Heart right ventricle (tissue), 16 donors: Measurements from ENCODE around the gene IFIT1. TPM values are rescaled to one million over a fixed set of nuclear protein-coding genes. Genes with fewer than 3 reads are reported as not detected.

Experiments used
- ATAC-seq, 8 donors: fragments of 200-7000 bp; cut with Tn5 transposase; one replicate each; pipeline ENCODE4 v1.9.1; 2020; ENCODE audit warnings: mild to moderate bottlenecking in 8 of 8, moderate library complexity in 8 of 8, moderate number of reproducible peaks in 1 of 8
- DNase-seq, 2 donors: peaks; one replicate each; pipeline ENCODE4 v3.0.0-alpha.2; 2020
- H3K27ac ChIP-seq, 10 donors: fragments of 200-600 bp; sonication (generic) in 2 of 10; one replicate each; pipeline versions ENCODE4 v1.5.0 to v1.8.0; 2020 to 2022; ENCODE audit warnings: mild to moderate bottlenecking in 3 of 10
- H3K27me3 ChIP-seq, 7 donors: fragments of 200-600 bp; one replicate each; pipeline ENCODE4 v1.8.0; 2021 to 2022; ENCODE audit warnings: mild to moderate bottlenecking in 2 of 7
- H3K36me3 ChIP-seq, 9 donors: fragments of 200-600 bp; sonication (generic) in 1 of 9; one replicate each; pipeline versions ENCODE4 v1.5.0 to v1.8.0; 2020 to 2022; ENCODE audit warnings: mild to moderate bottlenecking in 2 of 9
- H3K4me1 ChIP-seq, 9 donors: fragments of 200-600 bp; sonication (generic) in 1 of 9; one replicate each; pipeline versions ENCODE4 v1.5.0 to v1.8.0; 2020 to 2022; ENCODE audit warnings: mild to moderate bottlenecking in 4 of 9
- H3K4me3 ChIP-seq, 10 donors: fragments of 200-600 bp; sonication (generic) in 2 of 10; one replicate each; pipeline versions ENCODE4 v1.5.0 to v1.8.0; 2020 to 2022; ENCODE audit warnings: mild to moderate bottlenecking in 7 of 10, moderate library complexity in 2 of 10
- H3K9me3 ChIP-seq, 11 donors: fragments of 200-600 bp in 10 of 11; sonication (generic) in 2 of 11; one replicate each; pipeline versions ENCODE4 v1.5.0 to v1.8.0; 2013 to 2022; ENCODE audit warnings: mild to moderate bottlenecking in 2 of 11, control low read depth in 1 of 11, moderate library complexity in 1 of 11
- CTCF ChIP-seq, 9 donors: fragments of 200-600 bp; sonication (generic) in 2 of 9; IDR thresholded peaks; one replicate each; pipeline versions ENCODE4 v1.5.0 to v1.8.0; 2021 to 2022; ENCODE audit warnings: antibody characterized with exemption in 9 of 9, mild to moderate bottlenecking in 5 of 9, moderate library complexity in 1 of 9
- WGBS, 2 donors: extraction: QIAGEN DNeasy Blood & Tissue Kit; methylation state at CpG; one replicate each; pipeline ENCODE4 v1.1.7; 2013; ENCODE audit warnings: inconsistent platforms in 1 of 2; 5-methylcytosine and 5-hydroxymethylcytosine counted together
- intact Hi-C, 10 donors: fragments of 100-400 bp; cut with DNase I; formaldehyde crosslinking; loops; one replicate each; pipeline versions ENCODE4 v1.11.1 to v1.14.2; 2022
- long read RNA-seq, 3 donors: library from polyadenylated mRNA; unstranded; transcript quantifications; one replicate each; pipeline ENCODE4 v2.0.0, GENCODE V29; 2020 to 2021
- polyA plus RNA-seq, 2 donors: library from polyadenylated mRNA; stranded (reverse); fragments of 200-250 nt; gene quantifications; one replicate each; pipeline ENCODE4 v1.2.3, GENCODE V29; 2013
- total RNA-seq, 10 donors: library from RNA; stranded (reverse); fragmentation: NEBNext Ultra II Directional in 3 of 10; extraction: Animal tissue kit (Norgen Biotek cat#: 25700) in 3 of 10; gene quantifications; one replicate each; pipeline versions ENCODE4 v1.2.1 to v1.2.4, GENCODE V29; 2021 to 2023
- donor health status: Arrhythmogenic right ventricular cardiomyopathy.
- donor health status: ischemic (EF 13 %, LVEDD 7.1; RV severe dilation, severe dysfunction).
- donor health status: healthy with polysubstance abuse.
- donor health status: DM: no; HTN: yes; CAD: no.
- donor health status: DM: no; HTN: no; CAD: no.
- donor health status: ischemic (EF 25% LVEDD 6.9; RV normal size, moderate dysfunction).
- donor health status: ischemic (EF 25% LVEDD 5.7; RV mildly dilated, moderate dysfunction).
- donor health status: healthy.
- donor health status: DM: yes; HTN: yes; CAD: no.
- donor health status: Ischemic cardiomyopathy.
- donor health status: ischemic (EF 35%, LVEDD 5.7; RV mildly dilated, moderate dysfunction).
- donor health status: nonischemic (EF 11% LVEDD 7.7; RV severe dilation, severe dysfunction).
- donor health status: DM: yes; HTN: yes; CAD: no.
- donor health status: PGD.
- donor health status: ischemic (EF 29% LVEDD 5.4; RV normal size, mild dysfunction).
- donor health status: nonischemic (EF 23%, LVEDD 6.1; RV moderate dilation, normal function).

The IFIT1 gene
- total RNA-seq (10 to 100 TPM; 18.8 to 50.1 (median 30.1) TPM), polyA plus RNA-seq (10 to 100 TPM in 1 of 2 donors, 1 to 10 TPM in 1; 5.1 to 20.8 TPM)
- long read RNA-seq, donor 1, transcript IFIT1-201 (2 exons, 1,880 nt): major isoform, 37 of 39 reads
- long read RNA-seq, donor 1, partial matches to known transcripts: 2 of 39 reads
- long read RNA-seq, donor 1, other reads (novel, unspliced or antisense): 0 of 39 reads
- long read RNA-seq, donor 2, transcript IFIT1-201 (2 exons, 1,880 nt): major isoform, 25 of 30 reads
- long read RNA-seq, donor 2, partial matches to known transcripts: 2 of 30 reads
- long read RNA-seq, donor 2, other reads (novel, unspliced or antisense): 3 of 30 reads
- long read RNA-seq, donor 3, transcript IFIT1-201 (2 exons, 1,880 nt): major isoform, 38 of 45 reads
- long read RNA-seq, donor 3, partial matches to known transcripts: 3 of 45 reads
- long read RNA-seq, donor 3, other reads (novel, unspliced or antisense): 4 of 45 reads

DNA sequence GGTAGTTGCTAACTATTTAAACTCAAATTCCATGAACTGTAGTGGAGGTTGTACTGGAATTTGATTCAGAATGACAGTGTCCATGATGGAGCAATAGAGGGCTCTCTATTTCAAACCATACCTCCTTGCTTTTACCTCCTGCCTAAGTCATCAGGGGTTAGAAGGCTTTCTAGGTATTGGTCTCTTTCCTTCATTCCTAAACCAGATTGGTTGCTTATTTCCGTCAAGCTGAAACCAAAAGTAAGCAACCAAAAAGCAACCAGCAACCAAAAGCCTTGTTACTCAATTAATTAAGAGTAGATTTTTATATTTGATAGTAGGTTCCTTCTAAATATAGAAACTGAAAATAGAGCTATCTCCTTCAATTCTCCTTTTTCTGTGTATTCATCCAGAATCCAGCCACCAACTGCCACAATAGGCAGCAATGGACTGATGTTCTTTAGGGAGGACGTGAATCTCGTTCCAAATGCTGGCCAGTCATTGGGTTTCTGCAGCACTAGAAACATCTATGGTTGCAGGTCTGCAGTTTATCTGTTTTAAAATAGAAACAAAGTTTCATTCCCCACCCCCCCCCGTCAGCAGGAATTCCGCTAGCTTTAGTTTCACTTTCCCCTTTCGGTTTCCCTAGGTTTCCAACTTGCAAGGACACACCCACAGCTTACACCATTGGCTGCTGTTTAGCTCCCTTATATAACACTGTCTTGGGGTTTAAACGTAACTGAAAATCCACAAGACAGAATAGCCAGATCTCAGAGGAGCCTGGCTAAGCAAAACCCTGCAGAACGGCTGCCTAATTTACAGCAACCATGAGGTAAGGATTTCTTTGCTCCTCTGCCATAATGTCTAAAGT lies at the start of gene IFIT1:
TSS of gene IFIT1 (plus strand) at position 717 of the 850 bp plus-strand sequence. CDS start at position 807, 90 bp downstream.
- Histone ChIP-seq H3K27me3 (no peaks in the 10 kb centered on the region), H3K27ac (peak within 1 kb of the TSS; percentile 55 to 97 (median 88)), H3K4me3 (peak within 1 kb of the TSS; percentile 19 to 78 (median 62)), H3K9me3 (peaks cover 0 to 4% (median 0%) of the 10 kb centered on the region in 11 donors), H3K4me1 (peaks cover 0 to 61% (median 42%) of the 10 kb centered on the region in 9 donors), H3K36me3 (peaks cover 0 to 15% (median 0%) of the 10 kb centered on the region in 9 donors)
- intact Hi-C loops: loop anchor here in 2 of 10 donors (2.0 to 5.0 kb wide), 2 partner anchors 23 to 135 kb away; partner anchors contain the start of gene IFIT5 (in 1 of the 2)
- peak in 1 of 2 donors; percentile 86 for DNase-seq
- peak; percentile 92 to 97 (median 96) for ATAC-seq
- WGBS, 2 donors: 0 to 3% methylated on average over 8 of the region's 8 CpGs
- TF ChIP-seq CTCF (IDR thresholded peaks at IDR 0.05): no peak

DNA sequence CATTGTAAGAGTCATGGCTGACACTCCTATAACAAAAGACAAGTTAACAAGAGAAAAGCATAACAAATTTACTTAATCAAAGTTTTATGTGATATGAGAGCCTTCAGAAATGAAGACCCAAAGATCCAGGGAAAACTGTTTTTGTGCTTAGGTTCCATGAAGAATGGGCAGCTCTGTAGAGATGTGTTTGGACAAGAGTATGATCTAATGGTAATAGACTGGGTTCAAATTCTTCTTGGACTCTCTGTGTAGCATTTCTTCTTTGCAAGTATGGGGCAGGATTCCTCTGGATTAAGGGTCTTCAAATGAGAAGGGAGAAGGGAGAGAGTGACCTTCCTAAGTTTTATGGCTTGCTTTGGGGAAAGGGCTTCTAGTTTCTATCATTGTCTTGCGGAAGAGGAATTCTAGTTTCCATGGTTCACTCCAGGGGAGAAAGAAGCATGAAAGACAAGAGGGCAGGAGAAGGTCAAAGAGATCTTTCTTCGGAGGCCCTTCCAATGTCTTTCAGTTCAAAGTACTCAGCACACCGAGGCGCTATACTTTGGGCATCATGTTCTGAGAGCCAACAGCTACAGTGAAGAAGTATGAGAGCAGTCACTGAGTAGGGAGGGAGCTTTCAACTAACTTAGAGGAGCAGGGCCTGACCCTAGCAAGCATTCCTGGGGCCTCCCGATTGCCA lies 49.2 kb upstream of the IFIT1 start:
- Histone ChIP-seq H3K36me3 (peaks cover 0 to 37% (median 22%) of the 10 kb centered on the region in 9 donors), H3K4me1 (peaks cover 7 to 72% (median 34%) of the 10 kb centered on the region in 9 donors)
- TF ChIP-seq CTCF (IDR thresholded peaks at IDR 0.05): no peak

GRCh38 chr10:89344156-89344555 lies 48.3 kb upstream of the IFIT1 start:
- Histone ChIP-seq H3K27me3 (no peaks in the 10 kb centered on the region), H3K4me3 (no peak overlapping the region), H3K27ac (no peak overlapping the region), H3K9me3 (no peaks in the 10 kb centered on the region), H3K36me3 (peaks cover 0 to 28% (median 12%) of the 10 kb centered on the region in 9 donors), H3K4me1 (peaks cover 13 to 76% (median 43%) of the 10 kb centered on the region in 9 donors)
- 65 to 70% methylated on average over 2 of the region's 2 CpGs for WGBS, 2 donors
- no peak for TF ChIP-seq CTCF (IDR thresholded peaks at IDR 0.05)
- intact Hi-C loops: no loop called here
- DNase-seq (no peak), ATAC-seq (no peak)

More for the DNA sequence above, 49.2 kb upstream of the IFIT1 start:
- WGBS, 2 donors: 80 to 85% methylated on average over 5 of the region's 5 CpGs
- intact Hi-C loops: no loop called here
- Histone ChIP-seq H3K4me3 (no peak overlapping the region), H3K27me3 (no peaks in the 10 kb centered on the region), H3K27ac (peak overlapping the region in 4 of 10 donors; percentile 1 to 55 (median 24)), H3K9me3 (no peaks in the 10 kb centered on the region)
- DNase-seq: no peak
- no peak for ATAC-seq
